HEK293 (cell line): ENCODE results near the gene FSTL5.

Experiments used
- SALL2 ChIP-seq: fragments of 450-650 bp; formaldehyde crosslinking; IDR thresholded peaks from 2 replicates; pipeline ENCODE4 v1.5.0; 2017; ENCODE audit warnings: missing biosample characterization, mild to moderate bottlenecking, missing genetic modification characterization, borderline replicate concordance
- ZNF239 ChIP-seq: fragments of 450-650 bp; formaldehyde crosslinking; IDR thresholded peaks from 2 replicates; pipeline ENCODE4 v1.5.1; 2016; ENCODE audit warnings: missing biosample characterization, missing genetic modification characterization
- ZNF341 ChIP-seq: fragments of 450-650 bp; formaldehyde crosslinking; IDR thresholded peaks from 2 replicates; pipeline ENCODE4; 2016; ENCODE audit warnings: low read depth, missing biosample characterization, missing genetic modification characterization

- TF ChIP-seq ZNF341 (tag by site-specific recombination) (no peak), ZNF239 (no peak), SALL2 (tag by site-specific recombination) (no peak)
Measured at GRCh38 chr4:162163892-162164759, at the start of gene FSTL5.
